B cell (primary cell): ENCODE data around the gene FAIM.

ENCODE experiments used
- EZH2 ChIP-seq: IDR thresholded peaks from 2 replicates; pipeline ENCODE4 v1.6.1; 2012; ENCODE audit warnings: borderline replicate concordance, low read depth, mild to moderate bottlenecking, moderate library complexity, low read length; ENCODE audit not compliant: insufficient read depth, poor library complexity, severe bottlenecking
- TF ChIP-seq, protein P1 (sequence below): fragments of 200-600 bp; IDR thresholded peaks from one replicate; pipeline ENCODE4 v1.8.0; 2022; ENCODE audit warnings: antibody characterized with exemption, mild to moderate bottlenecking

DNA sequence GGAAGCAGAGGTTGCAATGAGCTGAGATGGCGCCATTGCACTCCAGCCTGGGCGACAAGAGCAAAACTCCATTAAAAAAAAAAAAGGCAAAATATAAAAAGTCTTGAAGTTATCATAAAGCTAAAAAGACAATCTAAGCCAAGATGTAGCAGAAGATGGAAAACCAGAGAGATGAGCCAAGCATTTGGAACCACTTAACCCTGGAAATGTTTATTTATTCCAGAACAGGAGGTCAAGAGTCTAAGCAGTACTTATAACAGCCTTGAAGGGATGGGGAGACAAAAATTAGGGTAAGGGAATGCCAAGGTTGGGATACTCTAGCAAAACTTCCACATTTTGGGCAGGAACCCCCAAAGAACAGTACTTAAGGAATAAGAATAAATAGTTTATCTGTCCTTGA is 30.1 kb downstream of the FAIM start:
- TF ChIP-seq, protein P1, sequence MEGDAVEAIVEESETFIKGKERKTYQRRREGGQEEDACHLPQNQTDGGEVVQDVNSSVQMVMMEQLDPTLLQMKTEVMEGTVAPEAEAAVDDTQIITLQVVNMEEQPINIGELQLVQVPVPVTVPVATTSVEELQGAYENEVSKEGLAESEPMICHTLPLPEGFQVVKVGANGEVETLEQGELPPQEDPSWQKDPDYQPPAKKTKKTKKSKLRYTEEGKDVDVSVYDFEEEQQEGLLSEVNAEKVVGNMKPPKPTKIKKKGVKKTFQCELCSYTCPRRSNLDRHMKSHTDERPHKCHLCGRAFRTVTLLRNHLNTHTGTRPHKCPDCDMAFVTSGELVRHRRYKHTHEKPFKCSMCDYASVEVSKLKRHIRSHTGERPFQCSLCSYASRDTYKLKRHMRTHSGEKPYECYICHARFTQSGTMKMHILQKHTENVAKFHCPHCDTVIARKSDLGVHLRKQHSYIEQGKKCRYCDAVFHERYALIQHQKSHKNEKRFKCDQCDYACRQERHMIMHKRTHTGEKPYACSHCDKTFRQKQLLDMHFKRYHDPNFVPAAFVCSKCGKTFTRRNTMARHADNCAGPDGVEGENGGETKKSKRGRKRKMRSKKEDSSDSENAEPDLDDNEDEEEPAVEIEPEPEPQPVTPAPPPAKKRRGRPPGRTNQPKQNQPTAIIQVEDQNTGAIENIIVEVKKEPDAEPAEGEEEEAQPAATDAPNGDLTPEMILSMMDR, result no peak
- no peak for TF ChIP-seq EZH2
